Liver (tissue), 9 donors: ENCODE data around the gene KLK2. TPM values are rescaled to one million over a fixed set of nuclear protein-coding genes. Genes with fewer than 3 reads are reported as not detected.

Experiments
- DNase-seq: peaks from one replicate; pipeline ENCODE4 v3.0.0-alpha.2; 2017; ENCODE audit warnings: low spot score
- H3K27ac ChIP-seq, 2 donors: one replicate each; pipeline ENCODE4 v1.7.0; 2013; ENCODE audit warnings: inconsistent platforms in 2 of 2, low read length in 2 of 2, control low read depth in 1 of 2, low read depth in 1 of 2, mild to moderate bottlenecking in 1 of 2
- H3K27me3 ChIP-seq, 4 donors: one replicate each; pipeline versions ENCODE4 v1.6.1 to v1.7.0; 2013; ENCODE audit warnings: low read length in 3 of 4, inconsistent platforms in 1 of 4, mild to moderate bottlenecking in 1 of 4, moderate library complexity in 1 of 4; ENCODE audit not compliant: control insufficient read depth in 4 of 4, insufficient read depth in 4 of 4
- H3K36me3 ChIP-seq, 4 donors: one replicate each; pipeline versions ENCODE4 v1.6.1 to v1.7.0; 2013; ENCODE audit warnings: low read length in 3 of 4, mild to moderate bottlenecking in 3 of 4, low read depth in 1 of 4, moderate library complexity in 1 of 4; ENCODE audit not compliant: control insufficient read depth in 4 of 4, insufficient read depth in 3 of 4
- H3K4me1 ChIP-seq, 4 donors: one replicate each; pipeline versions ENCODE4 v1.6.1 to v1.7.0; 2013; ENCODE audit warnings: low read length in 3 of 4, mild to moderate bottlenecking in 3 of 4, moderate library complexity in 1 of 4; ENCODE audit not compliant: control insufficient read depth in 4 of 4, insufficient read depth in 4 of 4
- H3K4me3 ChIP-seq, 3 donors: one replicate each; pipeline versions ENCODE4 v1.6.1 to v1.7.0; 2013; ENCODE audit warnings: low read length in 3 of 3, control low read depth in 1 of 3, low read depth in 1 of 3, mild to moderate bottlenecking in 1 of 3
- H3K9ac ChIP-seq, 2 donors: one replicate each; pipeline ENCODE4 v1.7.0; 2013; ENCODE audit warnings: low read length in 2 of 2, mild to moderate bottlenecking in 2 of 2, moderate library complexity in 2 of 2, control low read depth in 1 of 2, low read depth in 1 of 2
- H3K9me3 ChIP-seq, 4 donors: one replicate each; pipeline versions ENCODE4 v1.6.1 to v1.7.0; 2013; ENCODE audit warnings: low read length in 3 of 4; ENCODE audit not compliant: control insufficient read depth in 4 of 4
- EGR1 ChIP-seq, 2 donors: IDR thresholded peaks; 2 replicates each; pipeline ENCODE4 v1.6.1; 2016 to 2018; ENCODE audit warnings: antibody characterized with exemption in 2 of 2, low read depth in 2 of 2
- FOXA1 ChIP-seq: IDR thresholded peaks from 2 replicates; pipeline ENCODE4 v1.6.1; 2016; ENCODE audit warnings: antibody characterized with exemption
- GABPA ChIP-seq, 2 donors: IDR thresholded peaks in 1 of 2; conservative IDR thresholded peaks in 1 of 2; 2 replicates each; pipeline ENCODE4 v1.6.1; 2016; ENCODE audit warnings: antibody characterized with exemption in 2 of 2, mild to moderate bottlenecking in 1 of 2, moderate library complexity in 1 of 2
- HNF4A ChIP-seq, 2 donors: conservative IDR thresholded peaks; 2 replicates each; pipeline ENCODE4 v1.6.1; 2016; ENCODE audit warnings: antibody characterized with exemption in 2 of 2, mild to moderate bottlenecking in 2 of 2
- HNF4G ChIP-seq: IDR thresholded peaks from 2 replicates; pipeline ENCODE4 v1.6.1; 2016; ENCODE audit warnings: antibody characterized with exemption
- NR2F2 ChIP-seq: IDR thresholded peaks from 2 replicates; pipeline ENCODE4 v1.6.1; 2016; ENCODE audit warnings: antibody characterized with exemption
- RXRA ChIP-seq, 2 donors: IDR thresholded peaks; 2 replicates each; pipeline ENCODE4 v1.6.1; 2017 to 2018; ENCODE audit warnings: antibody characterized with exemption in 2 of 2, mild to moderate bottlenecking in 1 of 2
- SP1 ChIP-seq: IDR thresholded peaks from 2 replicates; pipeline ENCODE4 v1.6.1; 2018; ENCODE audit warnings: antibody characterized with exemption, mild to moderate bottlenecking
- TAF1 ChIP-seq: conservative IDR thresholded peaks from 2 replicates; pipeline ENCODE4 v1.6.1; 2016; ENCODE audit warnings: antibody characterized with exemption, mild to moderate bottlenecking
- YY1 ChIP-seq: IDR thresholded peaks from 2 replicates; pipeline ENCODE4 v1.6.1; 2016; ENCODE audit warnings: antibody characterized with exemption, mild to moderate bottlenecking
- WGBS: extraction: QIAGEN DNeasy Blood & Tissue Kit; methylation state at CpG from one replicate; pipeline ENCODE4 v1.1.7; 2013; 5-methylcytosine and 5-hydroxymethylcytosine counted together
- polyA plus RNA-seq, 2 donors: library from polyadenylated mRNA; stranded (reverse) in 1 of 2; unstranded in 1 of 2; fragments of 200-250 nt in 1 of 2; fragments of >200 nt in 1 of 2; fragmentation: Nextera tagmentation in 1 of 2; extraction: Ambion mirVana in 1 of 2; gene quantifications; one replicate each; pipeline versions ENCODE4 v1.2.1 to v1.2.3, GENCODE V29; 2013 to 2015
- total RNA-seq, 2 donors: library from RNA; depleted of rRNA; stranded (reverse); fragments of >200 nt; gene quantifications; one replicate each; pipeline ENCODE4 v1.2.3, GENCODE V29; 2014
- TF ChIP-seq, protein P1 (sequence below): fragments of 150-350 bp; IDR thresholded peaks from 2 replicates; pipeline ENCODE4 v1.5.1; 2017; ENCODE audit warnings: improper control_type of control experiment, low read depth, low read length; ENCODE audit not compliant: missing input control
- TF ChIP-seq, protein P2 (sequence below): IDR thresholded peaks from 2 replicates; pipeline ENCODE4 v1.6.1; 2016; ENCODE audit warnings: antibody characterized with exemption
- TF ChIP-seq, protein P3 (sequence below): IDR thresholded peaks from 2 replicates; pipeline ENCODE4 v1.6.1; 2016; ENCODE audit warnings: antibody characterized with exemption
- donor health status: healthy.
- donor health status: healthy.
- donor health status: healthy.
- donor health status: healthy.
- donor health status: healthy.

The KLK2 gene
- total and polyA plus RNA-seq, 4 donors, result not detected

DNA sequence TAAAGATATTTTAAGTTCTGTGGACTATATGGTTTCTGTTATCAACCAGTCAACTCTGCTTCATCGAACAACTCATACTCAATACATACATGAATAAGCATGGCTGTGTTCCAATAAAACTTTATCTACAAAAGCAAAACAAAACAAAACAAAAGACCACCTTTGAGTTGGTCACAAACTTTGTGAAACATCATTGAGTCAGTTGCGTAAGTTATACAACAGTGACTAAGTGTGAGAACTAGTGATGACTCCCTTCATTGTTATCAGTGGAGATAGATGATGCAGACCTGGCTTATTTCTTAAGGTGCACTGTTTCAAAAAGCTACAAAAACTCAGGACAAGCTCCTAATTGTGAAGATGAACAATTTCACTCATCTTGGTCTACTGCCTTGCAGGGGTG, 52.5 kb downstream of the KLK2 start:
- no peak for TF ChIP-seq TAF1
- TF ChIP-seq YY1, result no peak
- TF ChIP-seq HNF4A (conservative IDR thresholded peaks at IDR 0.05), result no peak
- TF ChIP-seq RXRA (IDR thresholded peaks at IDR 0.05), result no peak
- no peak for TF ChIP-seq FOXA1
- TF ChIP-seq EGR1 (IDR thresholded peaks at IDR 0.05; ENCODE audit: low read depth in 2 of 2), result no peak
- TF ChIP-seq, protein P1, sequence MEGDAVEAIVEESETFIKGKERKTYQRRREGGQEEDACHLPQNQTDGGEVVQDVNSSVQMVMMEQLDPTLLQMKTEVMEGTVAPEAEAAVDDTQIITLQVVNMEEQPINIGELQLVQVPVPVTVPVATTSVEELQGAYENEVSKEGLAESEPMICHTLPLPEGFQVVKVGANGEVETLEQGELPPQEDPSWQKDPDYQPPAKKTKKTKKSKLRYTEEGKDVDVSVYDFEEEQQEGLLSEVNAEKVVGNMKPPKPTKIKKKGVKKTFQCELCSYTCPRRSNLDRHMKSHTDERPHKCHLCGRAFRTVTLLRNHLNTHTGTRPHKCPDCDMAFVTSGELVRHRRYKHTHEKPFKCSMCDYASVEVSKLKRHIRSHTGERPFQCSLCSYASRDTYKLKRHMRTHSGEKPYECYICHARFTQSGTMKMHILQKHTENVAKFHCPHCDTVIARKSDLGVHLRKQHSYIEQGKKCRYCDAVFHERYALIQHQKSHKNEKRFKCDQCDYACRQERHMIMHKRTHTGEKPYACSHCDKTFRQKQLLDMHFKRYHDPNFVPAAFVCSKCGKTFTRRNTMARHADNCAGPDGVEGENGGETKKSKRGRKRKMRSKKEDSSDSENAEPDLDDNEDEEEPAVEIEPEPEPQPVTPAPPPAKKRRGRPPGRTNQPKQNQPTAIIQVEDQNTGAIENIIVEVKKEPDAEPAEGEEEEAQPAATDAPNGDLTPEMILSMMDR, result no peak
- Histone ChIP-seq H3K9me3 (no peaks in the 10 kb centered on the region), H3K9ac (no peak overlapping the region), H3K36me3 (no peaks in the 10 kb centered on the region), H3K4me3 (no peak overlapping the region), H3K27me3 (peaks cover 0 to 5% (median 0%) of the 10 kb centered on the region in 4 donors), H3K27ac (no peak overlapping the region), H3K4me1 (no peaks in the 10 kb centered on the region)
- DNase-seq, result no peak
- 86% methylated on average over 2 of the region's 2 CpGs for WGBS

DNA sequence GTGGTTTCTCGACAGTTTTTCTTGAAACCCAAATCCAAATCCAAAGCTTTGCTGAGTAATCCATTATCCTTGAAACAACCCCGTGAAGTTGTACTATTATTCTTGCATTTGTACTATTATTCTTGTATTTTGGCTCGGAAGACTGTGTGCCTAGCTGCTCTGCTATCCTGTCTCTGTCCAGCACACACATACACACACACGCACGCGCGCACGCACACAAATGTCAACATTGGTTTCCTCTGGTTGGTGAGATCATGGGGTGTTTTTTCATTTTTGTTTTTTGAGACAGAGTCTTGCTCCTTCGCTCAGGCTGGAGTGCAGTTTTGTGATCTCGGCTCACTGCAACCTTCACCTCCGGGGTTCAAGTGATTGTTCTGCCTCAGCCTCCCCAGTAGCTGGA, 52.9 kb downstream of the KLK2 start:
- Histone ChIP-seq H3K9ac (no peak overlapping the region), H3K36me3 (no peaks in the 10 kb centered on the region), H3K9me3 (no peaks in the 10 kb centered on the region), H3K27ac (no peak overlapping the region), H3K4me1 (no peaks in the 10 kb centered on the region), H3K27me3 (peaks cover 0 to 5% (median 0%) of the 10 kb centered on the region in 4 donors), H3K4me3 (no peak overlapping the region)
- TF ChIP-seq SP1 (no peak), RXRA (IDR thresholded peaks at IDR 0.05) (no peak), HNF4G (no peak), FOXA1 (no peak), NR2F2 (no peak), GABPA (IDR thresholded peaks at IDR 0.05 in 1 of 2, conservative IDR thresholded peaks at IDR 0.05 in 1 of 2) (no peak)
- TF ChIP-seq, protein P2, sequence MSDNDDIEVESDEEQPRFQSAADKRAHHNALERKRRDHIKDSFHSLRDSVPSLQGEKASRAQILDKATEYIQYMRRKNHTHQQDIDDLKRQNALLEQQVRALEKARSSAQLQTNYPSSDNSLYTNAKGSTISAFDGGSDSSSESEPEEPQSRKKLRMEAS, result no peak
- DNase-seq, result no peak
- 73% methylated on average over 11 of the region's 11 CpGs for WGBS

DNA sequence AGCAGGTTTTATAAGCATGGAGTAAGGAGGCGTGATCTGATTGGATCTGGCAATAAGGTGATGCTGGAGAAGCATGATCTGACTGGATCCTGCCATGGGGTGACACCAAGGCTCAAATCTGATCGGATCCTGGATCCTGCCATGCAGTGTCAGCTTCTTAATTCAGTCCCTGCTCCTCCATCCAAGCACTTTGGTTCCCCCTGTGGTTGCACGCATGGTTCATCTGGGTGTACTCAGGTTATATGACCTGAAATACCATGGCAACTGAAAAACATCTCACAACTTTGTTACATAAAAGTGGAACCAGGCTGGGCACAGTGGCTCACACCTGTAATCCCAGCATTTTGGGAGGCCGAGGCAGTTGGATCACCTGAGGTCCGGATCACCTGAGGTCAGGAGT, 55.6 kb downstream of the KLK2 start:
- peaks cover 0 to 8% (median 0%) of the 10 kb centered on the region in 4 donors for H3K27me3 ChIP-seq
- WGBS, result 70% methylated on average over 5 of the region's 5 CpGs

More for the DNA sequence above, 55.6 kb downstream of the KLK2 start:
- TF ChIP-seq, protein P1, result no peak
- TF ChIP-seq, protein P3, sequence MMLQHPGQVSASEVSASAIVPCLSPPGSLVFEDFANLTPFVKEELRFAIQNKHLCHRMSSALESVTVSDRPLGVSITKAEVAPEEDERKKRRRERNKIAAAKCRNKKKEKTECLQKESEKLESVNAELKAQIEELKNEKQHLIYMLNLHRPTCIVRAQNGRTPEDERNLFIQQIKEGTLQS, result no peak
- Histone ChIP-seq H3K36me3 (no peaks in the 10 kb centered on the region), H3K9me3 (no peaks in the 10 kb centered on the region), H3K9ac (no peak overlapping the region), H3K27ac (no peak overlapping the region), H3K4me3 (no peak overlapping the region), H3K4me1 (no peaks in the 10 kb centered on the region)
- no peak for DNase-seq

Other genes with a start within 250 kb of the KLK2 start
- not detected for gene SYT3, start 233.6 kb upstream of the KLK2 start, total RNA-seq
- not detected for gene SYT3, start 233.6 kb upstream of the KLK2 start, polyA plus RNA-seq
- gene C19orf81, start 224.0 kb upstream of the KLK2 start, total RNA-seq, result not detected
- gene C19orf81, start 224.0 kb upstream of the KLK2 start, polyA plus RNA-seq, result not detected
- gene SHANK1, start 153.6 kb upstream of the KLK2 start, total RNA-seq, result under 1 TPM; 0.17 to 0.28 TPM
- gene SHANK1, start 153.6 kb upstream of the KLK2 start, polyA plus RNA-seq, result under 1 TPM in 1 of 2 donors, not detected in 1; 0.06 TPM
- 10 to 100 TPM in 1 of 2 donors, 1 to 10 TPM in 1; 2.6 to 11.0 TPM for gene CLEC11A, start 150.1 kb upstream of the KLK2 start, total RNA-seq
- 1 to 10 TPM; 2.4 to 8.5 TPM for gene CLEC11A, start 150.1 kb upstream of the KLK2 start, polyA plus RNA-seq
- gene GPR32, start 103.0 kb upstream of the KLK2 start, total RNA-seq, result not detected
- gene GPR32, start 103.0 kb upstream of the KLK2 start, polyA plus RNA-seq, result not detected
- gene ACP4, start 83.0 kb upstream of the KLK2 start, total RNA-seq, result not detected
- under 1 TPM; 0.06 to 0.19 TPM for gene ACP4, start 83.0 kb upstream of the KLK2 start, polyA plus RNA-seq
- not detected for gene KLK1, start 49.7 kb upstream of the KLK2 start, total RNA-seq
- not detected for gene KLK1, start 49.7 kb upstream of the KLK2 start, polyA plus RNA-seq
- gene KLK15, start 39.9 kb upstream of the KLK2 start, total RNA-seq, result not detected
- not detected for gene KLK15, start 39.9 kb upstream of the KLK2 start, polyA plus RNA-seq
- gene KLK3, start 18.5 kb upstream of the KLK2 start, total RNA-seq, result not detected
- not detected for gene KLK3, start 18.5 kb upstream of the KLK2 start, polyA plus RNA-seq
- not detected for gene KLK4, start 38.0 kb downstream of the KLK2 start, total RNA-seq
- gene KLK4, start 38.0 kb downstream of the KLK2 start, polyA plus RNA-seq, result not detected
- not detected for gene KLK5, start 79.6 kb downstream of the KLK2 start, total RNA-seq
- not detected for gene KLK5, start 79.6 kb downstream of the KLK2 start, polyA plus RNA-seq
- not detected for gene KLK6, start 96.2 kb downstream of the KLK2 start, total RNA-seq
- gene KLK6, start 96.2 kb downstream of the KLK2 start, polyA plus RNA-seq, result not detected
- not detected for gene KLK7, start 110.5 kb downstream of the KLK2 start, total RNA-seq
- gene KLK7, start 110.5 kb downstream of the KLK2 start, polyA plus RNA-seq, result not detected
- not detected for gene KLK8, start 128.2 kb downstream of the KLK2 start, total RNA-seq
- gene KLK8, start 128.2 kb downstream of the KLK2 start, polyA plus RNA-seq, result not detected
- not detected for gene KLK10, start 146.3 kb downstream of the KLK2 start, total RNA-seq
- gene KLK10, start 146.3 kb downstream of the KLK2 start, polyA plus RNA-seq, result under 1 TPM in 1 of 2 donors, not detected in 1; 0.06 TPM
- under 1 TPM in 1 of 2 donors, not detected in 1; 0.25 TPM for gene KLK11, start 153.2 kb downstream of the KLK2 start, total RNA-seq
- gene KLK11, start 153.2 kb downstream of the KLK2 start, polyA plus RNA-seq, result under 1 TPM in 1 of 2 donors, not detected in 1; 0.07 TPM
- not detected for gene KLK12, start 161.6 kb downstream of the KLK2 start, total RNA-seq
- gene KLK12, start 161.6 kb downstream of the KLK2 start, polyA plus RNA-seq, result not detected
- gene KLK13, start 191.7 kb downstream of the KLK2 start, total RNA-seq, result not detected
- gene KLK13, start 191.7 kb downstream of the KLK2 start, polyA plus RNA-seq, result not detected
- not detected for gene KLK14, start 209.4 kb downstream of the KLK2 start, total RNA-seq
- gene KLK14, start 209.4 kb downstream of the KLK2 start, polyA plus RNA-seq, result under 1 TPM in 1 of 2 donors, not detected in 1; 0.06 TPM
- gene CTU1, start 235.0 kb downstream of the KLK2 start, total RNA-seq, result 1 to 10 TPM; 3.4 to 3.7 TPM
- 1 to 10 TPM in 1 of 2 donors, under 1 TPM in 1; 0.19 to 1.6 TPM for gene CTU1, start 235.0 kb downstream of the KLK2 start, polyA plus RNA-seq